ENCODE data around the gene FXR2. TPM values are rescaled to one million over a fixed set of nuclear protein-coding genes. Genes with fewer than 3 reads are reported as not detected.

FXR2 gene
- total and polyA plus RNA-seq, 10 of the 15 experiments (the other 5 are each of a cell fraction or from before 2014, with no cell fraction given): 1.6 to 33.3 (median 22.0) TPM

- no peak for TF ChIP-seq E4F1 (IDR thresholded peaks at IDR 0.05; ENCODE audit: borderline replicate concordance, partially characterized antibody)
- TF ChIP-seq USF1 (IDR thresholded peaks at IDR 0.05; ENCODE audit: borderline replicate concordance, extremely low read length, insufficient read depth, low read depth, low read length): no peak
- no peak for TF ChIP-seq DPF2 (IDR thresholded peaks at IDR 0.05)
- TF ChIP-seq EED (IDR thresholded peaks at IDR 0.05; ENCODE audit: low read depth): 0 out of 2 replicates have a peak, but pooled peaks have one; percentile 22
- peak; percentile 52 for TF ChIP-seq NR2F1 (conservative IDR thresholded peaks at IDR 0.05)
- TF ChIP-seq PAX5 (IDR thresholded peaks at IDR 0.05; ENCODE audit: borderline replicate concordance, low read depth, low read length): 0 out of 2 replicates have a peak, but pooled peaks have one; percentile 31
- TF ChIP-seq GABPA (IDR thresholded peaks at IDR 0.05; ENCODE audit: low read depth): no peak
- TF ChIP-seq SRF (IDR thresholded peaks at IDR 0.05; ENCODE audit: low read depth in 2 of 2, low read length in 2 of 2): no peak
- peak in 1 of 2 experiments; percentile 91; a peak in 2 of 3 replicates for TF ChIP-seq EGR1 (IDR thresholded peaks at IDR 0.05; ENCODE audit: borderline replicate concordance in 1 of 2, low read depth in 2 of 2, low read length in 2 of 2)
- peak; percentile 63 for TF ChIP-seq SP1 (IDR thresholded peaks at IDR 0.05; ENCODE audit: low read depth, low read length)
- TF ChIP-seq, protein P1, sequence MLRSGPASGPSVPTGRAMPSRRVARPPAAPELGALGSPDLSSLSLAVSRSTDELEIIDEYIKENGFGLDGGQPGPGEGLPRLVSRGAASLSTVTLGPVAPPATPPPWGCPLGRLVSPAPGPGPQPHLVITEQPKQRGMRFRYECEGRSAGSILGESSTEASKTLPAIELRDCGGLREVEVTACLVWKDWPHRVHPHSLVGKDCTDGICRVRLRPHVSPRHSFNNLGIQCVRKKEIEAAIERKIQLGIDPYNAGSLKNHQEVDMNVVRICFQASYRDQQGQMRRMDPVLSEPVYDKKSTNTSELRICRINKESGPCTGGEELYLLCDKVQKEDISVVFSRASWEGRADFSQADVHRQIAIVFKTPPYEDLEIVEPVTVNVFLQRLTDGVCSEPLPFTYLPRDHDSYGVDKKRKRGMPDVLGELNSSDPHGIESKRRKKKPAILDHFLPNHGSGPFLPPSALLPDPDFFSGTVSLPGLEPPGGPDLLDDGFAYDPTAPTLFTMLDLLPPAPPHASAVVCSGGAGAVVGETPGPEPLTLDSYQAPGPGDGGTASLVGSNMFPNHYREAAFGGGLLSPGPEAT (IDR thresholded peaks at IDR 0.05; ENCODE audit: low read depth): peak; percentile 21; the same call in 1 of the 2 replicates
- peak; percentile 57; the same call in 1 of the 2 replicates for TF ChIP-seq CREB1 (IDR thresholded peaks at IDR 0.05; ENCODE audit: low read depth)
- TF ChIP-seq, protein P2, sequence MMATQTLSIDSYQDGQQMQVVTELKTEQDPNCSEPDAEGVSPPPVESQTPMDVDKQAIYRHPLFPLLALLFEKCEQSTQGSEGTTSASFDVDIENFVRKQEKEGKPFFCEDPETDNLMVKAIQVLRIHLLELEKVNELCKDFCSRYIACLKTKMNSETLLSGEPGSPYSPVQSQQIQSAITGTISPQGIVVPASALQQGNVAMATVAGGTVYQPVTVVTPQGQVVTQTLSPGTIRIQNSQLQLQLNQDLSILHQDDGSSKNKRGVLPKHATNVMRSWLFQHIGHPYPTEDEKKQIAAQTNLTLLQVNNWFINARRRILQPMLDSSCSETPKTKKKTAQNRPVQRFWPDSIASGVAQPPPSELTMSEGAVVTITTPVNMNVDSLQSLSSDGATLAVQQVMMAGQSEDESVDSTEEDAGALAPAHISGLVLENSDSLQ (IDR thresholded peaks at IDR 0.05): peak; percentile 72
- TF ChIP-seq STAT1 (conservative IDR thresholded peaks at IDR 0.05): no peak
- no peak for TF ChIP-seq BCL11A (IDR thresholded peaks at IDR 0.05; ENCODE audit: low read depth, low read length)
- TF ChIP-seq MEF2A (IDR thresholded peaks at IDR 0.05; ENCODE audit: insufficient read depth, low read depth, low read length): no peak
- TF ChIP-seq SREBF1 (IDR thresholded peaks at IDR 0.05; ENCODE audit: low read length): no peak
- TF ChIP-seq ZBED1 (IDR thresholded peaks at IDR 0.05; ENCODE audit: borderline replicate concordance): no peak
- TF ChIP-seq NFXL1 (IDR thresholded peaks at IDR 0.05; ENCODE audit: borderline replicate concordance): no peak
- no peak for TF ChIP-seq RBBP5 (conservative IDR thresholded peaks at IDR 0.05)
- no peak for TF ChIP-seq CHD1 (IDR thresholded peaks at IDR 0.05; ENCODE audit: low read depth, low read length)
- peak; percentile 88 for TF ChIP-seq TCF12 (IDR thresholded peaks at IDR 0.05; ENCODE audit: low read depth, low read length)
- no peak for TF ChIP-seq E2F4 (IDR thresholded peaks at IDR 0.05; ENCODE audit: low read depth, low read length)
- TF ChIP-seq ZNF217 (IDR thresholded peaks at IDR 0.05): no peak
- peak; percentile 88 for TF ChIP-seq RUNX3 (IDR thresholded peaks at IDR 0.05; ENCODE audit: low read length)
Measured at GRCh38 chr17:7627250-7628121, 12.8 kb upstream of the FXR2 start, which contains the start of gene SAT2 (continued).
